Body of pancreas (tissue), 4 donors: ENCODE measurements around the gene EGLN1. TPM values are rescaled to one million over a fixed set of nuclear protein-coding genes. Genes with fewer than 3 reads are reported as not detected.

Experiments
- ATAC-seq: fragments of 150-250 bp; one replicate; pipeline ENCODE4 v1.9.1; 2016
- DNase-seq, 4 donors: peaks; one replicate each; pipeline ENCODE4 v3.0.0-alpha.2; 2019
- H3K27ac ChIP-seq, 4 donors: fragments of 200-600 bp; sonication (generic); 1 replicate in 3 of 4; 2 replicates in 1 of 4; pipeline versions ENCODE4 v1.5.1 to v1.6.1; 2016 to 2019; ENCODE audit warnings: mild to moderate bottlenecking in 1 of 4, mixed read lengths in 1 of 4, moderate library complexity in 1 of 4
- H3K27me3 ChIP-seq, 2 donors: fragments of 200-600 bp; sonication (generic); one replicate each; pipeline ENCODE4 v1.6.0; 2016; ENCODE audit warnings: mild to moderate bottlenecking in 1 of 2
- H3K36me3 ChIP-seq, 2 donors: fragments of 200-600 bp; sonication (generic); replicated peaks in 1 of 2; 2 replicates each; pipeline ENCODE4 v1.5.1; 2016; ENCODE audit warnings: low read depth in 2 of 2; ENCODE audit not compliant: insufficient read depth in 1 of 2
- H3K4me1 ChIP-seq: fragments of 200-600 bp; sonication (generic); one replicate; pipeline ENCODE4 v1.6.0; 2016
- H3K4me3 ChIP-seq, 2 donors: fragments of 200-600 bp; sonication (generic); 1 replicate in 1 of 2; 2 replicates in 1 of 2; pipeline ENCODE4 v1.5.1; 2016 to 2019
- H3K9me3 ChIP-seq, 3 donors: fragments of 200-600 bp; sonication (generic); 1 replicate in 2 of 3; 2 replicates in 1 of 3; pipeline ENCODE4 v1.5.1; 2016
- POLR2A ChIP-seq, 3 donors: fragments of 450-650 bp; IDR thresholded peaks; one replicate each; pipeline ENCODE4 v1.6.1; 2016; ENCODE audit warnings: antibody characterized with exemption in 3 of 3, mild to moderate bottlenecking in 2 of 3
- WGBS, 2 donors: methylation state at CpG; one replicate each; pipeline ENCODE4 v1.1.5; 2017; 5-methylcytosine and 5-hydroxymethylcytosine counted together
- intact Hi-C: fragments of 100-400 bp; cut with DNase I; formaldehyde crosslinking; loops from one replicate; pipeline ENCODE4 v1.15.1; 2023
- total RNA-seq, 2 donors: library from RNA; depleted of rRNA; stranded (reverse); fragments of >200 nt; gene quantifications; one replicate each; pipeline ENCODE4 v1.1.0, GENCODE V29; 2016
- TF ChIP-seq, protein P1 (sequence below), 7 experiments: fragments of 450-650 bp in 4 of 7; fragments of 200-600 bp in 3 of 7; sonication (generic) in 3 of 7; IDR thresholded peaks; one replicate each; pipeline ENCODE4 v1.5.1; 2016 to 2019; ENCODE audit warnings: antibody characterized with exemption in 7 of 7

EGLN1 gene
- total RNA-seq, 2 donors from 2014 or later = 37.6 to 42.2 TPM

DNA sequence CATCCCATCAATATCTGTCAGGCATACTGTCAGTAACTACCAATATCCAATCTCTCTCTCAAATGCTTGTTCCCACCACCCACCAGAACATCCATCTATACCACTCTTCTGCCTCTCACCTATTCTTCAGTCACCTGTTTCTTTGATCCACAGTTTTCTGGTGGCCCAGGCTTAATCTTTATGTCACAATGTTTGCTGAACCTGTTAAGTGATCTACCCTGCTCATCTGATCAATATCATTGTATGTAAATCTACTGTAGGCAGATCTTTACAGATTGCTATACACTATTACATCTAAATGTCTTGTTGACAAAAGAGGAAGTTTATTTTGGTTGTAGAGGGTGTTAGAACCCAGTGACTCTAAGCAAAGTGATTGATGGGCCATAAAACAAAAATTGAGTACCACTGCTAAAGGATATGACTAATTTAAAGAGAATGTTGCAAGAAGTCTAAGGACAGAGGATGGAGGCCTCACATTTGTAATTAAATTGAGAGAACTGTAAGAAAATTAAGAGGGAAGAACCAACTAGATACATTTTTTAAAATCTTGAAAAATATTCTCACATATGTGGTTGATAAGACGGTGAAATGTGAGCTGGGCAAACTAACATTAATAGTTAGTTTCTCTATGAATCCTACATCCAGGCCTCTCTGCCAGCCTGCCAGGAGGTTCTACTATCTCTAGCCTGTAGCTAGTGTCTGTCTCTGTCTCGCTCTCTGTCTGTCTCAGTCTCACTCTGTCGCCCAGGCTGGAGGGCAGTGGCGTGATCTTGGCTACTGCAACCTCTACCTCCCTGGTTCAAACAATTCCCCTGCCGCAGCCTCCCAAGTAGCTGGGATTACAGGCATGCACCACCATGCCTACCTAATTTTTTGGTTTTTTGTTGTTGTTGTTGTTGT, 34.1 kb downstream of the EGLN1 start:
- Histone ChIP-seq H3K36me3 (no peaks in the 10 kb centered on the region), H3K9me3 (no peaks in the 10 kb centered on the region), H3K4me1 (peaks cover 66% of the 10 kb centered on the region), H3K27me3 (no peaks in the 10 kb centered on the region), H3K27ac (peak overlapping the region in 1 of 4 donors; percentile 36), H3K4me3 (no peak overlapping the region)
- WGBS, 2 donors = 74 to 91% methylated on average over 5 of the region's 5 CpGs
- intact Hi-C loops = no loop called here
- DNase-seq (no peak), ATAC-seq (no peak)
- no peak for TF ChIP-seq POLR2A (IDR thresholded peaks at IDR 0.05)
- TF ChIP-seq, protein P1, sequence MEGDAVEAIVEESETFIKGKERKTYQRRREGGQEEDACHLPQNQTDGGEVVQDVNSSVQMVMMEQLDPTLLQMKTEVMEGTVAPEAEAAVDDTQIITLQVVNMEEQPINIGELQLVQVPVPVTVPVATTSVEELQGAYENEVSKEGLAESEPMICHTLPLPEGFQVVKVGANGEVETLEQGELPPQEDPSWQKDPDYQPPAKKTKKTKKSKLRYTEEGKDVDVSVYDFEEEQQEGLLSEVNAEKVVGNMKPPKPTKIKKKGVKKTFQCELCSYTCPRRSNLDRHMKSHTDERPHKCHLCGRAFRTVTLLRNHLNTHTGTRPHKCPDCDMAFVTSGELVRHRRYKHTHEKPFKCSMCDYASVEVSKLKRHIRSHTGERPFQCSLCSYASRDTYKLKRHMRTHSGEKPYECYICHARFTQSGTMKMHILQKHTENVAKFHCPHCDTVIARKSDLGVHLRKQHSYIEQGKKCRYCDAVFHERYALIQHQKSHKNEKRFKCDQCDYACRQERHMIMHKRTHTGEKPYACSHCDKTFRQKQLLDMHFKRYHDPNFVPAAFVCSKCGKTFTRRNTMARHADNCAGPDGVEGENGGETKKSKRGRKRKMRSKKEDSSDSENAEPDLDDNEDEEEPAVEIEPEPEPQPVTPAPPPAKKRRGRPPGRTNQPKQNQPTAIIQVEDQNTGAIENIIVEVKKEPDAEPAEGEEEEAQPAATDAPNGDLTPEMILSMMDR (IDR thresholded peaks at IDR 0.05) = no peak

DNA sequence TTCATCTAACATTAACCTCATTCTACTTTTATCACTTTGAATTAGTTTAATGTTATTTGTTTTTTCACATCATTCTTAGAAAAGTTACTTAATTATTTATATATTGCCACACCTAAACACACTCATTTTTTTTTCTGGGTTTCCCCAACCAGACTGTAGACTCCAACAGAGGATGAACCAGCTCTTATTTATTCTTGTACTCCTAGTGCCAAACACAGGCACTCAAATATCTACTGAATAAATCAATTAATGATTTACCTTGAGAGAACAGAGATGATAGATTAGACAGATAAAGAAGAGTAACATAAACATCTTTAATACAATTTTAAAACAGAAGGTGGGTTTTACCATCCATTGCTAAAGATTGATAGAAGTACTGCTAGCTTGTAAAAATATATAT, 35.6 kb downstream of the EGLN1 start:
- H3K36me3 ChIP-seq = no peaks in the 10 kb centered on the region
- TF ChIP-seq, protein P1 (IDR thresholded peaks at IDR 0.05) = no peak
- TF ChIP-seq POLR2A (IDR thresholded peaks at IDR 0.05) = no peak
- no peaks in the 10 kb centered on the region for H3K27me3 ChIP-seq
- no peak for ATAC-seq
- H3K27ac ChIP-seq = peak overlapping the region in 2 of 4 donors; percentile 26 to 67
- H3K9me3 ChIP-seq = no peaks in the 10 kb centered on the region
- no peak overlapping the region for H3K4me3 ChIP-seq
- DNase-seq = no peak
- H3K4me1 ChIP-seq = peaks cover 69% of the 10 kb centered on the region
- intact Hi-C loops = no loop called here

DNA sequence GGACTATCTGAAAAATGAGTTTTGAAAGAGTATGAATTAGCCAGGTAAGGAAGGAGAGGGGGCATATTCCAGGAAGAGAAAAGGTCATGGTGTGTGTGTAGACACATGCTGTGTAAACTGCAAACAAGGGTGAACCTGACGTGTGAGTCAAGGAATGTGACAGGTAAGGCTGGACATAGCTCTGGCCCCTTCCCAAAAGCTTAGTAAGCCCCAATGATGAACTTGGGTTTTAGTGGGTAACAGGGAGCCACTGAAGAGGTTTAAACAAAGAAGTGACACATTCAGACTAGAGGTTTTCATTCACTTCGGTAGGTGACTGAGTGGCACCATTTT, 36.7 kb downstream of the EGLN1 start:
- H3K4me3 ChIP-seq = no peak overlapping the region
- H3K27me3 ChIP-seq = no peaks in the 10 kb centered on the region
- H3K9me3 ChIP-seq = no peaks in the 10 kb centered on the region
- H3K4me1 ChIP-seq = peaks cover 65% of the 10 kb centered on the region
- intact Hi-C loops = no loop called here
- DNase-seq (peak; percentile 30 to 74 (median 57)), ATAC-seq (peak; percentile 83)
- TF ChIP-seq, protein P1 (IDR thresholded peaks at IDR 0.05) = no peak
- no peak for TF ChIP-seq POLR2A (IDR thresholded peaks at IDR 0.05)
- 48% methylated on average over 2 of the region's 2 CpGs for WGBS, 2 donors
- H3K27ac ChIP-seq = peak overlapping the region; percentile 9 to 67 (median 24)
- H3K36me3 ChIP-seq = no peaks in the 10 kb centered on the region

DNA sequence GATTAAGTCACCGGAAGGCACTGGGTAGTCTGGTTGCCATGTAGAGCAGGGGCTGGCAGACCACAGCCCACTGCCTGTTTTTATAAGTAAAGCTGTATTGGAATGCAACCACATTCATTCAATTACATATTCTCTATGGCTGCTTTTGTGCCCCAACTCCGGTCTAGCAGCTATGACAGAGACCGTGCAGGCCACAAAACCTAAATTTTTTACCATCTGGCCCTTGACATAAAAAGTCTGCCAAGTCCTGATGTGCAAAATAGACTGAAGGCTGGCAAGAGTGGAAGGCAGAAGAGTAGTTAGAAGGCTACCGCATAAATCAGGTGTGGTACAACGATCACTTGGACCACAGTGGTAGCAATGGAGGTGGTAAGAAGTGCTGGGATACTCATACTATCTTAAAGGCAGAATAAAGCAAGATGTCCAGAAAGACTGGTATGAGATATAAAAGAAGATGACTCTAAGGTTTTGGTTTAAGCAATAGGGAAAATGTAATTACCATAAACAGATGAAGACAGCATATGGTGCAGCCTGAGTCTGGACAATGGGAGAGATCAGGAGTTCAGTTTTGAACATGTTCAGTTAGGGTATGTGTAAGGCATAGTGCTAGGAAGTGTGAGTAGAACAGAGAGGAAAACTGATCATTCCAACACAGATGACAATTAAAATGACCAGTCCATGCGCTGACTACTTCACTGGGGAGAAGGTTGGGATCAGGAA, 37.2 kb downstream of the EGLN1 start:
- TF ChIP-seq POLR2A (IDR thresholded peaks at IDR 0.05) = no peak
- TF ChIP-seq, protein P1 (IDR thresholded peaks at IDR 0.05) = no peak
- Histone ChIP-seq H3K27me3 (no peaks in the 10 kb centered on the region), H3K4me3 (no peak overlapping the region), H3K36me3 (no peaks in the 10 kb centered on the region), H3K27ac (peak overlapping the region; percentile 9 to 67 (median 24)), H3K9me3 (no peaks in the 10 kb centered on the region), H3K4me1 (peaks cover 60% of the 10 kb centered on the region)
- no peak for DNase-seq
- no peak for ATAC-seq
- intact Hi-C loops = no loop called here
- WGBS, 2 donors = 94 to 98% methylated on average over 6 of the region's 6 CpGs
